Measurements from ENCODE around the gene CHCHD10. TPM values are rescaled to one million over a fixed set of nuclear protein-coding genes. Genes with fewer than 3 reads are reported as not detected.

Gene CHCHD10
- total and polyA plus RNA-seq, 2 of the 4 experiments (the other 2 are of a cell fraction) = 2.2 to 11.2 TPM

DNA sequence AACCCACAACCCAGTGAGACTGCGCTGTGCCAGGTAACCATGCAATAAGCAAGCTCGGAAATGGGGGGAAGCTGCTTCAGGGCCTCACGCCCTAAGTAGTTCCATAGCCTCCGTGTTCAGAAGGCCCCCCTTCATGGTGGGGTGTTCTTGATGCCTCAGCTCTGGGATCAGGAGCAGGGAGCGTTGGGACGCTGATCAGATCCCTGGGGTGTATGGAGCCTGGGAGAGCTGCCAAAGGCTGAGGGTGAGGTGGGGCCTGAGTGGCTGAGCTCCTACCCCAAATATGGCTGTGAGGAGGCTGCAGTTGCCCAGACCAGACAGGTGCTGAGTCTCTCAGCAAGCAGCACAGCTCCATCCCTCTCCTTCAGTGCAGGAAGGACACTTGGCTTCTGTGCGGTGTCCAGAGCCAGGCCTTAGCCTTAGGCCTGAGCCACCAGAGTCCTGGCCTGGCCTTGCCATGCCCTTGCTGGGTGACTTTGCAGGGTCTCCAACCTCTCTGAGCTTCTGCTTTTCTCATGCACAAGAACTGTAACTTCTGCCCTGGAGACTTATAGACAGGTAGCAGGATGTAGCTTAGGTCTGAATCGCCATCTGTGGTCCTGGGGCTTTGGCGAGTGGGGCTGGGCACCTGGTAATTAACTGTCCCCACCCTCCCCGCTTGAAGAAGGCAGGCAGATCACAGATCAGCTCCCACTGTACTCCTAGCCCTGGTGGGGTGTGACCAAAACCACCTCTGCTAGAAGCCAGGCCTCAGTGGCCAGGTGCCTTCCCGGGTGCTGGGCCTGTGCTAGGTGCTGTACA lies 10.2 kb upstream of the CHCHD10 start:
- no peak overlapping the region for H3K4me3 ChIP-seq (ENCODE audit: insufficient read depth, low read depth, low read length)
- BruUV-seq (replicated peaks) = no TSS peak
- no peak overlapping the region for H3K4ac ChIP-seq (ENCODE audit: low read depth, low read length)
- ChIA-PET POLR2A (ENCODE audit: unreplicated experiment) (no interaction called here), CTCF (no interaction called here)
- H2AK9ac ChIP-seq (replicated peaks; ENCODE audit: low read depth, low read length, poor library complexity) = peak overlapping the region; percentile 66
- H3K14ac ChIP-seq (replicated peaks; ENCODE audit: low read depth, low read length) = no peak overlapping the region
- H2BK120ac ChIP-seq (ENCODE audit: low read depth, low read length) = no peak overlapping the region
- peaks cover 13% of the 10 kb centered on the region for H3K9me1 ChIP-seq (ENCODE audit: insufficient read depth, low read length)
- H2AFZ ChIP-seq (replicated peaks; ENCODE audit: low read length, poor library complexity) = peak overlapping the region; percentile 66
- no peak overlapping the region for H3K23ac ChIP-seq (ENCODE audit: low read depth, low read length)
- peaks cover 0 to 6% of the 10 kb centered on the region in 2 experiments; a peak in 1 of 4 replicates for H3K79me1 ChIP-seq (ENCODE audit: low read depth in 1 of 2, low read length in 2 of 2)
- WGBS, 2 experiments (ENCODE audit: extremely low coverage in 2 of 2, insufficient read length in 1 of 2) = 100% methylated on average over 1 of the region's 11 CpGs; no CpG with 5 or more reads in 1 of the 2 experiments
- H3K27me3 ChIP-seq (ENCODE audit: control insufficient read depth, insufficient read depth, low read length) = no peaks in the 10 kb centered on the region
- DNase-seq (peak; percentile 18), ATAC-seq (ENCODE audit: low read depth) (peak; percentile 15; the same call in 1 of the 2 replicates)
- in situ Hi-C loops (cut with MboI; ENCODE audit: low sequenced_read_pairs) (no loop called here), intact Hi-C loops (cut with micrococcal nuclease) (loop anchor here (10.0 kb wide), 1 partner anchor 177 kb away; no protein-coding TSS in a partner anchor), dilution Hi-C loops (cut with HindIII; ENCODE audit: low sequenced_read_pairs, unreplicated experiment) (no loop called here)
- H4K5ac ChIP-seq (ENCODE audit: low read depth, low read length) = no peak overlapping the region; the same call in 1 of the 2 replicates
- H4K8ac ChIP-seq (ENCODE audit: low read depth in 2 of 2, low read length in 2 of 2) = 0 out of 4 replicates have a peak overlapping the region, but pooled peaks of 1 of the 2 experiments have one; percentile 34
- no peak overlapping the region for H3K9ac ChIP-seq (ENCODE audit: low read depth, low read length)
- no peak overlapping the region for H2BK5ac ChIP-seq (ENCODE audit: low read depth, low read length, poor library complexity, severe bottlenecking)
- no peak overlapping the region for H2BK20ac ChIP-seq (ENCODE audit: low read depth, low read length)
- H4K20me1 ChIP-seq (ENCODE audit: insufficient read depth, low read length) = no peaks in the 10 kb centered on the region
- no peak overlapping the region for H3K56ac ChIP-seq (ENCODE audit: extremely low read depth, insufficient read depth, low read length)
- H3K9me3 ChIP-seq (ENCODE audit: control insufficient read depth, insufficient read depth, low read length) = no peaks in the 10 kb centered on the region
- H3K4me2 ChIP-seq (ENCODE audit: low read depth, low read length) = no peak overlapping the region
- no peak for TF ChIP-seq POLR2A (IDR thresholded peaks at IDR 0.05; ENCODE audit: low read depth, low read length)
- TF ChIP-seq, protein P1, sequence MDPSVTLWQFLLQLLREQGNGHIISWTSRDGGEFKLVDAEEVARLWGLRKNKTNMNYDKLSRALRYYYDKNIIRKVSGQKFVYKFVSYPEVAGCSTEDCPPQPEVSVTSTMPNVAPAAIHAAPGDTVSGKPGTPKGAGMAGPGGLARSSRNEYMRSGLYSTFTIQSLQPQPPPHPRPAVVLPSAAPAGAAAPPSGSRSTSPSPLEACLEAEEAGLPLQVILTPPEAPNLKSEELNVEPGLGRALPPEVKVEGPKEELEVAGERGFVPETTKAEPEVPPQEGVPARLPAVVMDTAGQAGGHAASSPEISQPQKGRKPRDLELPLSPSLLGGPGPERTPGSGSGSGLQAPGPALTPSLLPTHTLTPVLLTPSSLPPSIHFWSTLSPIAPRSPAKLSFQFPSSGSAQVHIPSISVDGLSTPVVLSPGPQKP (IDR thresholded peaks at IDR 0.05; ENCODE audit: borderline replicate concordance, low read depth, low read length) = no peak
- no peak for TF ChIP-seq MAZ (IDR thresholded peaks at IDR 0.05; ENCODE audit: borderline replicate concordance, low read depth, low read length)
- TF ChIP-seq, protein P2, sequence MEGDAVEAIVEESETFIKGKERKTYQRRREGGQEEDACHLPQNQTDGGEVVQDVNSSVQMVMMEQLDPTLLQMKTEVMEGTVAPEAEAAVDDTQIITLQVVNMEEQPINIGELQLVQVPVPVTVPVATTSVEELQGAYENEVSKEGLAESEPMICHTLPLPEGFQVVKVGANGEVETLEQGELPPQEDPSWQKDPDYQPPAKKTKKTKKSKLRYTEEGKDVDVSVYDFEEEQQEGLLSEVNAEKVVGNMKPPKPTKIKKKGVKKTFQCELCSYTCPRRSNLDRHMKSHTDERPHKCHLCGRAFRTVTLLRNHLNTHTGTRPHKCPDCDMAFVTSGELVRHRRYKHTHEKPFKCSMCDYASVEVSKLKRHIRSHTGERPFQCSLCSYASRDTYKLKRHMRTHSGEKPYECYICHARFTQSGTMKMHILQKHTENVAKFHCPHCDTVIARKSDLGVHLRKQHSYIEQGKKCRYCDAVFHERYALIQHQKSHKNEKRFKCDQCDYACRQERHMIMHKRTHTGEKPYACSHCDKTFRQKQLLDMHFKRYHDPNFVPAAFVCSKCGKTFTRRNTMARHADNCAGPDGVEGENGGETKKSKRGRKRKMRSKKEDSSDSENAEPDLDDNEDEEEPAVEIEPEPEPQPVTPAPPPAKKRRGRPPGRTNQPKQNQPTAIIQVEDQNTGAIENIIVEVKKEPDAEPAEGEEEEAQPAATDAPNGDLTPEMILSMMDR (conservative IDR thresholded peaks at IDR 0.05; ENCODE audit: low read depth, low read length) = no peak
- TF ChIP-seq RCOR1 (IDR thresholded peaks at IDR 0.05; ENCODE audit: insufficient replicate concordance, low read length) = no peak
- TF ChIP-seq BHLHE40 (IDR thresholded peaks at IDR 0.05; ENCODE audit: low read depth, low read length) = no peak
- no peak for TF ChIP-seq RAD21 (IDR thresholded peaks at IDR 0.05; ENCODE audit: low read length)
- TF ChIP-seq, protein P3, sequence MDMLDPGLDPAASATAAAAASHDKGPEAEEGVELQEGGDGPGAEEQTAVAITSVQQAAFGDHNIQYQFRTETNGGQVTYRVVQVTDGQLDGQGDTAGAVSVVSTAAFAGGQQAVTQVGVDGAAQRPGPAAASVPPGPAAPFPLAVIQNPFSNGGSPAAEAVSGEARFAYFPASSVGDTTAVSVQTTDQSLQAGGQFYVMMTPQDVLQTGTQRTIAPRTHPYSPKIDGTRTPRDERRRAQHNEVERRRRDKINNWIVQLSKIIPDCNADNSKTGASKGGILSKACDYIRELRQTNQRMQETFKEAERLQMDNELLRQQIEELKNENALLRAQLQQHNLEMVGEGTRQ (IDR thresholded peaks at IDR 0.05; ENCODE audit: low read depth, low read length) = no peak
- no peak overlapping the region for H3K18ac ChIP-seq (ENCODE audit: low read depth, low read length)
- peak overlapping the region; percentile 15; the same call in 1 of the 2 replicates for H2AK5ac ChIP-seq (ENCODE audit: low read depth, low read length)
- no peaks in the 10 kb centered on the region for H3K36me3 ChIP-seq (ENCODE audit: control insufficient read depth, insufficient read depth, low read length)
- H4K91ac ChIP-seq (ENCODE audit: insufficient read depth, low read depth, low read length) = peak overlapping the region; percentile 55; the same call in 1 of the 2 replicates
- H3K27ac ChIP-seq (ENCODE audit: insufficient read depth, low read length) = no peak overlapping the region
- H3K4me1 ChIP-seq (ENCODE audit: control insufficient read depth, insufficient read depth, low read length) = peaks cover 28% of the 10 kb centered on the region
- H2BK15ac ChIP-seq (ENCODE audit: low read depth, low read length) = no peak overlapping the region; the same call in 2 of the 3 replicates

All from IMR-90 (cell line).